HEK293 (cell line): Measurements from ENCODE around the gene ENSA.

Experiments
- CTCF ChIA-PET: fragments of 350-600 bp; formaldehyde crosslinking; extraction: SDS; loops from one replicate; lab custom pipeline; 2021; ENCODE audit warnings: antibody characterized with exemption; lab: Yijun Ruan, JAX
- POLR2A ChIA-PET: fragments of 300-600 bp; formaldehyde crosslinking; extraction: SDS; loops from one replicate; lab custom pipeline; 2020; ENCODE audit warnings: antibody characterized with exemption, inconsistent platforms; lab: Yijun Ruan, JAX
- H3K27ac ChIP-seq: fragments of 200-500 bp; sonication (Bioruptor generic); 2 replicates; pipeline ENCODE4 v1.5.1; 2014; ENCODE audit warnings: low read depth, low read length, control low read depth, inconsistent platforms; ENCODE audit errors: extremely low read depth
- H3K36me3 ChIP-seq, 2 experiments: fragments of 200-500 bp in 1 of 2; sonication (Bioruptor generic) in 1 of 2; 1 replicate in 1 of 2; 2 replicates in 1 of 2; pipeline ENCODE4 v1.5.1; 2014 to 2017; ENCODE audit warnings: inconsistent platforms in 2 of 2, low read length in 2 of 2; ENCODE audit not compliant: control insufficient read depth in 2 of 2, insufficient read depth in 1 of 2
- H3K4me1 ChIP-seq: fragments of 200-500 bp; sonication (Bioruptor generic); 2 replicates; pipeline ENCODE4 v1.5.1; 2014; ENCODE audit warnings: mild to moderate bottlenecking, low read length, inconsistent platforms; ENCODE audit not compliant: control insufficient read depth, insufficient read depth
- H3K4me3 ChIP-seq: 2 replicates; pipeline ENCODE4 v1.5.1; 2011; ENCODE audit warnings: low read depth, mild to moderate bottlenecking, control low read depth, low read length, moderate library complexity
- H3K9me3 ChIP-seq: fragments of 200-500 bp; sonication (Bioruptor generic); 2 replicates; pipeline ENCODE4 v1.5.1; 2014; ENCODE audit warnings: low read depth, low read length, inconsistent platforms; ENCODE audit not compliant: control insufficient read depth, insufficient read depth
- HOXC10 ChIP-seq: sonication (generic); formaldehyde crosslinking; IDR thresholded peaks from 2 replicates; pipeline ENCODE4 v1.8.1; 2023; ENCODE audit warnings: mild to moderate bottlenecking, missing genetic modification reagents
- ZBTB10 ChIP-seq: fragments of 450-650 bp; formaldehyde crosslinking; IDR thresholded peaks from 2 replicates; pipeline ENCODE4 v1.5.1; 2016; ENCODE audit warnings: missing biosample characterization, missing genetic modification characterization
- ZFP69B ChIP-seq: fragments of 450-650 bp; formaldehyde crosslinking; IDR thresholded peaks from 2 replicates; pipeline ENCODE4 v1.5.1; 2016; ENCODE audit warnings: missing biosample characterization, missing genetic modification characterization
- ZIC2 ChIP-seq: fragments of 450-650 bp; formaldehyde crosslinking; IDR thresholded peaks from 2 replicates; pipeline ENCODE4 v1.5.1; 2016; ENCODE audit warnings: missing biosample characterization, missing genetic modification characterization
- ZNF133 ChIP-seq: fragments of 450-650 bp; formaldehyde crosslinking; IDR thresholded peaks from 2 replicates; pipeline ENCODE4 v1.5.1; 2016; ENCODE audit warnings: missing biosample characterization, missing genetic modification characterization
- ZNF140 ChIP-seq: fragments of 450-650 bp; formaldehyde crosslinking; IDR thresholded peaks from 2 replicates; pipeline ENCODE4 v1.5.1; 2016; ENCODE audit warnings: missing biosample characterization, missing genetic modification characterization
- ZNF155 ChIP-seq: fragments of 450-650 bp; formaldehyde crosslinking; IDR thresholded peaks from 2 replicates; pipeline ENCODE4 v1.5.1; 2016; ENCODE audit warnings: missing biosample characterization, missing genetic modification characterization
- ZNF211 ChIP-seq: fragments of 450-650 bp; formaldehyde crosslinking; IDR thresholded peaks from 2 replicates; pipeline ENCODE4 v1.5.1; 2016; ENCODE audit warnings: low read depth, missing biosample characterization, missing genetic modification characterization
- ZNF280D ChIP-seq: fragments of 450-650 bp; formaldehyde crosslinking; IDR thresholded peaks from 2 replicates; pipeline ENCODE4 v1.5.1; 2016; ENCODE audit warnings: missing biosample characterization, missing genetic modification characterization
- ZNF292 ChIP-seq: fragments of 450-650 bp; formaldehyde crosslinking; IDR thresholded peaks from 2 replicates; pipeline ENCODE4 v1.5.1; 2016; ENCODE audit warnings: low read depth, missing biosample characterization, missing genetic modification characterization, borderline replicate concordance
- ZNF302 ChIP-seq: fragments of 450-650 bp; formaldehyde crosslinking; IDR thresholded peaks from 2 replicates; pipeline ENCODE4 v1.5.1; 2016; ENCODE audit warnings: missing biosample characterization, missing genetic modification characterization, low read depth
- ZNF366 ChIP-seq: fragments of 450-650 bp; formaldehyde crosslinking; conservative IDR thresholded peaks from 2 replicates; pipeline ENCODE4 v1.5.1; 2016; ENCODE audit warnings: missing biosample characterization, missing genetic modification characterization
- ZNF76 ChIP-seq: fragments of 450-650 bp; formaldehyde crosslinking; IDR thresholded peaks from 2 replicates; pipeline ENCODE4; 2016; ENCODE audit warnings: low read depth, missing biosample characterization, missing genetic modification characterization, borderline replicate concordance
- ZNF777 ChIP-seq: fragments of 450-650 bp; formaldehyde crosslinking; IDR thresholded peaks from 2 replicates; pipeline ENCODE4 v1.5.1; 2017; ENCODE audit warnings: missing biosample characterization, missing genetic modification characterization, borderline replicate concordance
- TF ChIP-seq, protein P1 (sequence below): fragments of 450-650 bp; formaldehyde crosslinking; IDR thresholded peaks from 2 replicates; pipeline ENCODE4 v1.5.1; 2016; ENCODE audit warnings: missing biosample characterization, missing genetic modification characterization
- TF ChIP-seq, protein P2 (sequence below): sonication (generic); formaldehyde crosslinking; IDR thresholded peaks from 2 replicates; pipeline ENCODE4 v1.8.1; 2022; ENCODE audit warnings: mild to moderate bottlenecking, moderate library complexity, missing genetic modification reagents
- TF ChIP-seq, protein P3 (sequence below): fragments of 450-650 bp; formaldehyde crosslinking; IDR thresholded peaks from 2 replicates; pipeline ENCODE4 v1.5.1; 2016; ENCODE audit warnings: missing biosample characterization, missing genetic modification characterization
- TF ChIP-seq, protein P4 (sequence below): fragments of 450-650 bp; formaldehyde crosslinking; IDR thresholded peaks from 2 replicates; pipeline ENCODE4 v1.5.1; 2016; ENCODE audit warnings: missing biosample characterization, missing genetic modification characterization
- TF ChIP-seq, protein P5 (sequence below): fragments of 450-650 bp; formaldehyde crosslinking; IDR thresholded peaks from 2 replicates; pipeline ENCODE4 v1.5.1; 2016; ENCODE audit warnings: missing biosample characterization, missing genetic modification characterization

The ENSA gene

DNA sequence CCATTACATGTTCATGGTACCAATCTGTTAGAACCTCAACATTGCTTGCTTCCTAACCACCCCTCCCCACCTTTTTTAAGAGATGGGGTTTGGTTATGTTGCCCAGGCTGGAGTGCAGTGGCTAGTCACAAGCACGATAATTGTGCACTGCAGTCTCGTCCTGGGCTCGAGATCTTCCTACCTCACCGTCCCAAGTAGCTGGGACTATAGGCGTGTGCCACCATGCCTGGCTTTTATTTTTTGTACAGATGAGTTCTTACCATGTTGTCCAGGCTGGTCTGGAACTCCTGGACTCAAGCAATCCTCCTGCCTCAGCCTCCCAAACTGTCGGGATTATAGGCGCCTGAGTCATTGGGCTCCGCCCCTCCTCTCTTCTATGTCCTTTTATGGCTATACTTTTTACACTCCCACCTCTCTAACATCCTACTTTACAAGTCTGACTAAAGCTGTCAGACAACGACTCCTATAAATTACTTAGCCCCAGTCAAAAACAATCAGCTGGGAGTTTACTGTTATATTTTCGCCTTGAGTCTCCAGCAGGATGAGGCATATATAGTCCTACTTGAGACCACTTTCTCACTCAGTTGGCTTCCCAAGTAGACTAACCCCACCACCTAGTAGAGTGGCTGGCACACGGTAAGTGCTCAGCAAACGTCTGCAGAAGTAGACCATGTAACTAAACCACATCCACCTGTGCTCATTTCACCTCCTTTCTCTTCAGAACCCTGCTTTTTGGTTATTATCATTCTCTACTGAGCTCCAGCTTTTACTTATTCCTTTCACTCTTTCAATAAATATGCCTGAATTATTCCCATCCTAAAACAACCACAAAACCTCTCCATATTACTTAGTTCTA is 13.8 kb downstream of the ENSA start (continued):
- TF ChIP-seq, protein P1, sequence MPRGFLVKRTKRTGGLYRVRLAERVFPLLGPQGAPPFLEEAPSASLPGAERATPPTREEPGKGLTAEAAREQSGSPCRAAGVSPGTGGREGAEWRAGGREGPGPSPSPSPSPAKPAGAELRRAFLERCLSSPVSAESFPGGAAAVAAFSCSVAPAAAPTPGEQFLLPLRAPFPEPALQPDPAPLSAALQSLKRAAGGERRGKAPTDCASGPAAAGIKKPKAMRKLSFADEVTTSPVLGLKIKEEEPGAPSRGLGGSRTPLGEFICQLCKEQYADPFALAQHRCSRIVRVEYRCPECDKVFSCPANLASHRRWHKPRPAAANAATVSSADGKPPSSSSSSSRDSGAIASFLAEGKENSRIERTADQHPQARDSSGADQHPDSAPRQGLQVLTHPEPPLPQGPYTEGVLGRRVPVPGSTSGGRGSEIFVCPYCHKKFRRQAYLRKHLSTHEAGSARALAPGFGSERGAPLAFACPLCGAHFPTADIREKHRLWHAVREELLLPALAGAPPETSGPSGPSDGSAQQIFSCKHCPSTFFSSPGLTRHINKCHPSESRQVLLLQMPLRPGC, result no peak
- no peak for TF ChIP-seq HOXC10 (CRISPR knock-in tag)
- TF ChIP-seq ZBTB10 (tag by site-specific recombination), result no peak
- TF ChIP-seq ZNF302 (tag by site-specific recombination), result no peak
- TF ChIP-seq ZNF140 (tag by site-specific recombination), result no peak
- TF ChIP-seq, protein P2, sequence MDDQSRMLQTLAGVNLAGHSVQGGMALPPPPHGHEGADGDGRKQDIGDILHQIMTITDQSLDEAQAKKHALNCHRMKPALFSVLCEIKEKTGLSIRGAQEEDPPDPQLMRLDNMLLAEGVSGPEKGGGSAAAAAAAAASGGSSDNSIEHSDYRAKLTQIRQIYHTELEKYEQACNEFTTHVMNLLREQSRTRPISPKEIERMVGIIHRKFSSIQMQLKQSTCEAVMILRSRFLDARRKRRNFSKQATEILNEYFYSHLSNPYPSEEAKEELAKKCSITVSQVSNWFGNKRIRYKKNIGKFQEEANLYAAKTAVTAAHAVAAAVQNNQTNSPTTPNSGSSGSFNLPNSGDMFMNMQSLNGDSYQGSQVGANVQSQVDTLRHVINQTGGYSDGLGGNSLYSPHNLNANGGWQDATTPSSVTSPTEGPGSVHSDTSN (CRISPR knock-in tag), result no peak
- TF ChIP-seq ZNF280D (tag by site-specific recombination), result no peak

DNA sequence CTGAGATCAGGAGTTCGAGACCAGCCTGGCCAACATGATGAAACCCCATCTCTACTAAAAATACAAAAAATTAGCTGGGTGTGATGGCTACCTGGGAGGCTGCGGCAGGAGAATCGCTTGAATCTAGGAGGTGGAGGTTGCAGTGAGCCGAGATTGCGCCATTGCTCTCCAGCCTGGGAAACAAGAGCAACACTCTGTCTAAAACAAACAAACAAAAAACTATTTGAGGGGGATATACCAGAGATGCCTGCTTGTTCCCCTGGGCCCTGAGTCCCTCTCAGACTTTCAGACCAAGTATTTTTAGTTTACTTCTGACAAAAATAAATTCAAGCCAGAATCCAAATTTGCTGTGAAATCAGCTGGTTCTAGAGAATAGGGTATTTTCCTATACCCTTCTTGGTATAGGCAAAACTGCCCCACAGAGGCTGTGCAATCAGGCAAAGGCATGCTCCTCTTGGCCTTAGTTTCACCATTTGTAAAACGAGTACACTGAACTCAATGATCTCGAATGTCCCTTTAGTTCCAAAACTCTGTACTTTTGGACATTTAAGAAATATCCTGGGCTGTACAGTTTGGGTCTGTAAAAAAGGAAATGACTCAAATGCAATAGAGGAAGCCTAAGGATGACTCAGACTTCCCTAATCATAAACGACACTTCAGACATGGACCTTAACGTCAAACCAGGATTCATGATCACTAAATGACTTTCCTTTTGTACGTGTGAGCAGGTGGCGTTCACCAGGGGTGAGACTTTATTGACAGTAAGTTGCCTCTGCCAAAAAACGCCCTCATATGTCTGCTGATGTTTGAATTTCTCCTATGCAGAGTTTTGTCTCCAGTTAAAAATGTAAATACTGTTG is 16.1 kb downstream of the ENSA start:
- Histone ChIP-seq H3K9me3 (no peaks in the 10 kb centered on the region), H3K4me3 (no peak overlapping the region), H3K36me3 (peaks cover 5 to 60% of the 10 kb centered on the region in 2 experiments; a peak in 2 of 3 replicates), H3K27ac (no peak overlapping the region; the same call in 1 of the 2 replicates), H3K4me1 (peaks cover 4% of the 10 kb centered on the region; the same call in 1 of the 2 replicates)
- POLR2A ChIA-PET, result interaction anchor here (0.6 kb wide), 1 partner anchor 34 kb away, joined by 3 read pairs; the partner anchor contains the start of gene MCL1
- CTCF ChIA-PET, result interaction anchor here (1.0 to 1.3 kb wide), 3 partner anchors 52 to 342 kb away, joined by 3 to 4 read pairs (median 3); no protein-coding TSS in a partner anchor
- TF ChIP-seq, protein P3, sequence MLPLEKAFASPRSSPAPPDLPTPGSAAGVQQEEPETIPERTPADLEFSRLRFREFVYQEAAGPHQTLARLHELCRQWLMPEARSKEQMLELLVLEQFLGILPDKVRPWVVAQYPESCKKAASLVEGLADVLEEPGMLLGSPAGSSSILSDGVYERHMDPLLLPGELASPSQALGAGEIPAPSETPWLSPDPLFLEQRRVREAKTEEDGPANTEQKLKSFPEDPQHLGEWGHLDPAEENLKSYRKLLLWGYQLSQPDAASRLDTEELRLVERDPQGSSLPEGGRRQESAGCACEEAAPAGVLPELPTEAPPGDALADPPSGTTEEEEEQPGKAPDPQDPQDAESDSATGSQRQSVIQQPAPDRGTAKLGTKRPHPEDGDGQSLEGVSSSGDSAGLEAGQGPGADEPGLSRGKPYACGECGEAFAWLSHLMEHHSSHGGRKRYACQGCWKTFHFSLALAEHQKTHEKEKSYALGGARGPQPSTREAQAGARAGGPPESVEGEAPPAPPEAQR (tag by site-specific recombination), result no peak
- no peak for TF ChIP-seq ZIC2 (tag by site-specific recombination)
- TF ChIP-seq ZNF133, result no peak
- TF ChIP-seq, protein P4, sequence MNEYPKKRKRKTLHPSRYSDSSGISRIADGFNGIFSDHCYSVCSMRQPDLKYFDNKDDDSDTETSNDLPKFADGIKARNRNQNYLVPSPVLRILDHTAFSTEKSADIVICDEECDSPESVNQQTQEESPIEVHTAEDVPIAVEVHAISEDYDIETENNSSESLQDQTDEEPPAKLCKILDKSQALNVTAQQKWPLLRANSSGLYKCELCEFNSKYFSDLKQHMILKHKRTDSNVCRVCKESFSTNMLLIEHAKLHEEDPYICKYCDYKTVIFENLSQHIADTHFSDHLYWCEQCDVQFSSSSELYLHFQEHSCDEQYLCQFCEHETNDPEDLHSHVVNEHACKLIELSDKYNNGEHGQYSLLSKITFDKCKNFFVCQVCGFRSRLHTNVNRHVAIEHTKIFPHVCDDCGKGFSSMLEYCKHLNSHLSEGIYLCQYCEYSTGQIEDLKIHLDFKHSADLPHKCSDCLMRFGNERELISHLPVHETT (tag by site-specific recombination), result peak; percentile 57; the same call in 1 of the 2 replicates
- TF ChIP-seq, protein P5, sequence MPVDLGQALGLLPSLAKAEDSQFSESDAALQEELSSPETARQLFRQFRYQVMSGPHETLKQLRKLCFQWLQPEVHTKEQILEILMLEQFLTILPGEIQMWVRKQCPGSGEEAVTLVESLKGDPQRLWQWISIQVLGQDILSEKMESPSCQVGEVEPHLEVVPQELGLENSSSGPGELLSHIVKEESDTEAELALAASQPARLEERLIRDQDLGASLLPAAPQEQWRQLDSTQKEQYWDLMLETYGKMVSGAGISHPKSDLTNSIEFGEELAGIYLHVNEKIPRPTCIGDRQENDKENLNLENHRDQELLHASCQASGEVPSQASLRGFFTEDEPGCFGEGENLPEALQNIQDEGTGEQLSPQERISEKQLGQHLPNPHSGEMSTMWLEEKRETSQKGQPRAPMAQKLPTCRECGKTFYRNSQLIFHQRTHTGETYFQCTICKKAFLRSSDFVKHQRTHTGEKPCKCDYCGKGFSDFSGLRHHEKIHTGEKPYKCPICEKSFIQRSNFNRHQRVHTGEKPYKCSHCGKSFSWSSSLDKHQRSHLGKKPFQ (tag by site-specific recombination), result no peak
- TF ChIP-seq ZNF76, result no peak
- no peak for TF ChIP-seq ZNF211 (tag by site-specific recombination)
- no peak for TF ChIP-seq ZNF292 (tag by site-specific recombination)
- peak; percentile 76 for TF ChIP-seq ZNF366 (tag by site-specific recombination)
- no peak for TF ChIP-seq ZNF777 (tag by site-specific recombination)
- TF ChIP-seq ZFP69B (tag by site-specific recombination), result 0 out of 2 replicates have a peak, but pooled peaks have one; percentile 14
- TF ChIP-seq ZNF155, result no peak
